SK-N-SH (cell line): ENCODE data around the gene ELFN2. TPM values are rescaled to one million over a fixed set of nuclear protein-coding genes. Genes with fewer than 3 reads are reported as not detected.

Experiments
- CTCF ChIA-PET: fragments of 300-600, 350-600 bp; formaldehyde crosslinking; extraction: SDS; loops from one replicate; lab custom pipeline; 2021; lab: Yijun Ruan, JAX
- POLR2A ChIA-PET: fragments of 350-600 bp; sonication (Branson Sonifier 250); formaldehyde crosslinking; extraction: SDS; loops from one replicate; lab custom pipeline; 2020; ENCODE audit warnings: antibody characterized with exemption, inconsistent platforms; lab: Yijun Ruan, JAX
- DNase-seq: peaks from one replicate; pipeline ENCODE4 v3.0.0; 2012
- H2AFZ ChIP-seq: fragments of 200-600 bp; sonication (generic); 2 replicates; pipeline ENCODE4 v1.8.1; 2016; ENCODE audit warnings: antibody characterized with exemption, mild to moderate bottlenecking, low read depth
- H3F3A ChIP-seq: fragments of 200-600 bp; sonication (generic); replicated peaks from 2 replicates; pipeline ENCODE3; 2016; ENCODE audit warnings: antibody characterized with exemption, mild to moderate bottlenecking; ENCODE audit not compliant: insufficient read depth
- H3K27ac ChIP-seq, 2 experiments: fragments of 200-500 bp in 1 of 2; fragments of 200-600 bp in 1 of 2; sonication (Bioruptor generic) in 1 of 2; sonication (generic), shearing (Covaris generic) in 1 of 2; 2 replicates each; pipeline versions ENCODE4 v1.5.1 to v1.6.1; 2014 to 2016; ENCODE audit warnings: low read depth in 2 of 2, inconsistent platforms in 1 of 2, low read length in 1 of 2, mild to moderate bottlenecking in 1 of 2, mixed read lengths in 1 of 2
- H3K27me3 ChIP-seq: fragments of 200-600 bp; sonication (generic), shearing (Covaris generic); 2 replicates; pipeline ENCODE4 v1.6.1; 2016; ENCODE audit warnings: mixed run types; ENCODE audit not compliant: insufficient read depth
- H3K36me3 ChIP-seq, 2 experiments: fragments of 200-500 bp in 1 of 2; fragments of 200-600 bp in 1 of 2; sonication (Bioruptor generic) in 1 of 2; sonication (generic) in 1 of 2; replicated peaks in 1 of 2; 2 replicates each; pipeline versions ENCODE3 to v1.5.1; 2014 to 2016; ENCODE audit warnings: low read length in 1 of 2, mild to moderate bottlenecking in 1 of 2; ENCODE audit not compliant: insufficient read depth in 2 of 2, control insufficient read depth in 1 of 2
- H3K4me1 ChIP-seq, 2 experiments: fragments of 200-500 bp in 1 of 2; fragments of 200-600 bp in 1 of 2; sonication (Bioruptor generic) in 1 of 2; sonication (generic), shearing (Covaris generic) in 1 of 2; 2 replicates each; pipeline versions ENCODE4 v1.5.1 to v1.6.1; 2014 to 2016; ENCODE audit warnings: low read depth in 1 of 2, low read length in 1 of 2, mixed run types in 1 of 2; ENCODE audit not compliant: insufficient read depth in 2 of 2, control insufficient read depth in 1 of 2
- H3K4me2 ChIP-seq: fragments of 200-600 bp; sonication (generic), shearing (Covaris generic); 2 replicates; pipeline ENCODE4 v1.6.1; 2017; ENCODE audit warnings: mixed run types
- H3K4me3 ChIP-seq, 2 experiments: fragments of 200-500 bp in 1 of 2; fragments of 200-600 bp in 1 of 2; sonication (Bioruptor generic) in 1 of 2; sonication (generic), shearing (Covaris generic) in 1 of 2; 2 replicates each; pipeline versions ENCODE4 v1.5.1 to v1.8.1; 2014 to 2016; ENCODE audit warnings: low read depth in 2 of 2, inconsistent platforms in 1 of 2, low read length in 1 of 2, mild to moderate bottlenecking in 1 of 2, mixed read lengths in 1 of 2, moderate library complexity in 1 of 2
- H3K79me2 ChIP-seq: fragments of 200-600 bp; sonication (generic); 2 replicates; pipeline ENCODE4 v1.8.1; 2017; ENCODE audit warnings: mild to moderate bottlenecking; ENCODE audit not compliant: insufficient read depth
- H3K9ac ChIP-seq: fragments of 200-600 bp; sonication (generic); 2 replicates; pipeline ENCODE4 v1.6.1; 2017; ENCODE audit warnings: mixed run types
- H3K9me2 ChIP-seq: fragments of 200-600 bp; sonication (generic); 2 replicates; pipeline ENCODE4 v1.6.1; 2017; ENCODE audit warnings: mixed run types
- H3K9me3 ChIP-seq: fragments of 200-600 bp; sonication (generic); 2 replicates; pipeline ENCODE4 v1.6.1; 2017; ENCODE audit warnings: mixed run types, mild to moderate bottlenecking, moderate library complexity
- H4K20me1 ChIP-seq: fragments of 200-600 bp; sonication (generic); 2 replicates; pipeline ENCODE4 v1.6.1; 2017; ENCODE audit warnings: mild to moderate bottlenecking, mixed run types; ENCODE audit not compliant: insufficient read depth
- CHD2 ChIP-seq: fragments of 150-350 bp; IDR thresholded peaks from 2 replicates; pipeline ENCODE4 v1.6.1; 2018; ENCODE audit warnings: low read length; ENCODE audit not compliant: partially characterized antibody
- EZH2phosphoT487 ChIP-seq: fragments of 200-600 bp; sonication (generic); IDR thresholded peaks from 2 replicates; pipeline ENCODE4 v1.6.1; 2017; ENCODE audit warnings: low read depth, mixed run types, mild to moderate bottlenecking, antibody characterized with exemption, moderate library complexity, borderline replicate concordance
- FOXM1 ChIP-seq: IDR thresholded peaks from 2 replicates; pipeline ENCODE4 v1.4.0; 2012; ENCODE audit warnings: low read depth, mild to moderate bottlenecking
- GABPA ChIP-seq: IDR thresholded peaks from 2 replicates; pipeline ENCODE4 v1.4.0; 2012; ENCODE audit warnings: low read depth, mild to moderate bottlenecking
- GATA2 ChIP-seq: sonication (generic); formaldehyde crosslinking; IDR thresholded peaks from 2 replicates; pipeline ENCODE4 v1.5.0; 2020; ENCODE audit warnings: mild to moderate bottlenecking, missing genetic modification reagents
- IRF3 ChIP-seq: fragments of 150-350 bp; IDR thresholded peaks from 2 replicates; pipeline ENCODE4 v1.6.1; 2016; ENCODE audit warnings: mild to moderate bottlenecking, low read depth, low read length
- JUND ChIP-seq: IDR thresholded peaks from 2 replicates; pipeline ENCODE4 v1.4.0; 2012
- NFIC ChIP-seq: IDR thresholded peaks from 2 replicates; pipeline ENCODE4 v1.4.0; 2012; ENCODE audit warnings: borderline replicate concordance
- RCOR1 ChIP-seq: fragments of 150-350 bp; IDR thresholded peaks from 2 replicates; pipeline ENCODE4 v1.6.1; 2017; ENCODE audit warnings: antibody characterized with exemption, low read length
- RFX5 ChIP-seq: IDR thresholded peaks from 2 replicates; pipeline ENCODE4 v1.6.1; 2012; ENCODE audit warnings: mild to moderate bottlenecking, improper control_type of control experiment, low read length
- RXRA ChIP-seq: IDR thresholded peaks from 2 replicates; pipeline ENCODE4 v1.4.0; 2012; ENCODE audit warnings: low read depth, mild to moderate bottlenecking, borderline replicate concordance
- YY1 ChIP-seq: IDR thresholded peaks from 2 replicates; pipeline ENCODE4 v1.4.0; 2012; ENCODE audit warnings: low read depth, mild to moderate bottlenecking
- WGBS: methylation state at CpG from one replicate; pipeline ENCODE4 v1.1.6; 2017; ENCODE audit warnings: low lambda C conversion rate; 5-methylcytosine and 5-hydroxymethylcytosine counted together
- polyA plus RNA-seq, 3 experiments: library from polyadenylated mRNA; depleted of rRNA; stranded (reverse); fragments of >200 nt; gene quantifications; 2 replicates each; pipeline ENCODE4 v1.2.3, GENCODE V29; 2012
- TF ChIP-seq, protein P1 (sequence below): IDR thresholded peaks from 2 replicates; pipeline ENCODE4 v1.6.1; 2012; ENCODE audit warnings: mild to moderate bottlenecking, low read depth, low read length, moderate library complexity
- TF ChIP-seq, protein P2 (sequence below): IDR thresholded peaks from 2 replicates; pipeline ENCODE4 v1.4.0; 2012; ENCODE audit warnings: low read depth
- TF ChIP-seq, protein P3 (sequence below): IDR thresholded peaks from 2 replicates; pipeline ENCODE4; 2012

The ELFN2 gene
- polyA plus RNA-seq, 1 of the 3 experiments (the other 2 are of a cell fraction), result 2.8 TPM

DNA sequence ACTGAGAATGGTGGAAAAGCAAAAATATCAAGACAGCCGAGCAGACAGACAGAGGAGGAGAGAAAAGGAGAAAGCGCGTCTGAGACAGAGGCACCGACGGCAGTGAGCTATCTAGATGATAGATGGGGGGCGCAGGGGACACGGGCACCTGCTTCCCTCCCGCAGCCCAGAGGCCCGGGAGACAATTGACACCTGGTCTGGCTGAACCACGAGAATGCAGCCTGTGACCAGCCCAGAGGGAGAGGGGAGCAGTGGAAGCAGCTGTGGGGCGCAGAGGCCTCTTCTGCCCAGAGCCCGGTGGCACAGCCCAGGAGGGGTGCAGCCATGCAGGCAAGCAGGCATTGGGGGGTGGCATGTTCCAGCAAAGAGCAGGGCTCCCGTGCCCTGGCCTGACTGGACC is 48.2 kb downstream of the ELFN2 start:
- Histone ChIP-seq H4K20me1 (no peaks in the 10 kb centered on the region), H3F3A (no peaks in the 10 kb centered on the region), H3K27ac (no peak overlapping the region), H3K79me2 (no peaks in the 10 kb centered on the region), H2AFZ (no peak overlapping the region), H3K4me1 (no peaks in the 10 kb centered on the region; a peak in 1 of 4 replicates), H3K27me3 (no peaks in the 10 kb centered on the region), H3K4me3 (no peak overlapping the region), H3K4me2 (no peak overlapping the region), H3K36me3 (no peaks in the 10 kb centered on the region), H3K9me3 (no peaks in the 10 kb centered on the region)
- WGBS, result 72% methylated on average over 11 of the region's 13 CpGs
- POLR2A ChIA-PET, result interaction anchor here (0.6 kb wide), 1 partner anchor 312 kb away, joined by 3 read pairs; no protein-coding TSS in a partner anchor
- no peak for TF ChIP-seq EZH2phosphoT487
- TF ChIP-seq NFIC, result no peak
- TF ChIP-seq, protein P1, sequence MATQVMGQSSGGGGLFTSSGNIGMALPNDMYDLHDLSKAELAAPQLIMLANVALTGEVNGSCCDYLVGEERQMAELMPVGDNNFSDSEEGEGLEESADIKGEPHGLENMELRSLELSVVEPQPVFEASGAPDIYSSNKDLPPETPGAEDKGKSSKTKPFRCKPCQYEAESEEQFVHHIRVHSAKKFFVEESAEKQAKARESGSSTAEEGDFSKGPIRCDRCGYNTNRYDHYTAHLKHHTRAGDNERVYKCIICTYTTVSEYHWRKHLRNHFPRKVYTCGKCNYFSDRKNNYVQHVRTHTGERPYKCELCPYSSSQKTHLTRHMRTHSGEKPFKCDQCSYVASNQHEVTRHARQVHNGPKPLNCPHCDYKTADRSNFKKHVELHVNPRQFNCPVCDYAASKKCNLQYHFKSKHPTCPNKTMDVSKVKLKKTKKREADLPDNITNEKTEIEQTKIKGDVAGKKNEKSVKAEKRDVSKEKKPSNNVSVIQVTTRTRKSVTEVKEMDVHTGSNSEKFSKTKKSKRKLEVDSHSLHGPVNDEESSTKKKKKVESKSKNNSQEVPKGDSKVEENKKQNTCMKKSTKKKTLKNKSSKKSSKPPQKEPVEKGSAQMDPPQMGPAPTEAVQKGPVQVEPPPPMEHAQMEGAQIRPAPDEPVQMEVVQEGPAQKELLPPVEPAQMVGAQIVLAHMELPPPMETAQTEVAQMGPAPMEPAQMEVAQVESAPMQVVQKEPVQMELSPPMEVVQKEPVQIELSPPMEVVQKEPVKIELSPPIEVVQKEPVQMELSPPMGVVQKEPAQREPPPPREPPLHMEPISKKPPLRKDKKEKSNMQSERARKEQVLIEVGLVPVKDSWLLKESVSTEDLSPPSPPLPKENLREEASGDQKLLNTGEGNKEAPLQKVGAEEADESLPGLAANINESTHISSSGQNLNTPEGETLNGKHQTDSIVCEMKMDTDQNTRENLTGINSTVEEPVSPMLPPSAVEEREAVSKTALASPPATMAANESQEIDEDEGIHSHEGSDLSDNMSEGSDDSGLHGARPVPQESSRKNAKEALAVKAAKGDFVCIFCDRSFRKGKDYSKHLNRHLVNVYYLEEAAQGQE, result no peak
- TF ChIP-seq GABPA, result no peak
- TF ChIP-seq JUND, result no peak
- TF ChIP-seq, protein P2, sequence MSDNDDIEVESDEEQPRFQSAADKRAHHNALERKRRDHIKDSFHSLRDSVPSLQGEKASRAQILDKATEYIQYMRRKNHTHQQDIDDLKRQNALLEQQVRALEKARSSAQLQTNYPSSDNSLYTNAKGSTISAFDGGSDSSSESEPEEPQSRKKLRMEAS, result no peak
- TF ChIP-seq IRF3, result no peak
- no peak for TF ChIP-seq RFX5
- no peak for TF ChIP-seq RCOR1
- TF ChIP-seq, protein P3, sequence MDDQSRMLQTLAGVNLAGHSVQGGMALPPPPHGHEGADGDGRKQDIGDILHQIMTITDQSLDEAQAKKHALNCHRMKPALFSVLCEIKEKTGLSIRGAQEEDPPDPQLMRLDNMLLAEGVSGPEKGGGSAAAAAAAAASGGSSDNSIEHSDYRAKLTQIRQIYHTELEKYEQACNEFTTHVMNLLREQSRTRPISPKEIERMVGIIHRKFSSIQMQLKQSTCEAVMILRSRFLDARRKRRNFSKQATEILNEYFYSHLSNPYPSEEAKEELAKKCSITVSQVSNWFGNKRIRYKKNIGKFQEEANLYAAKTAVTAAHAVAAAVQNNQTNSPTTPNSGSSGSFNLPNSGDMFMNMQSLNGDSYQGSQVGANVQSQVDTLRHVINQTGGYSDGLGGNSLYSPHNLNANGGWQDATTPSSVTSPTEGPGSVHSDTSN, result no peak
- no peak for TF ChIP-seq GATA2 (CRISPR knock-in tag)
- TF ChIP-seq YY1, result no peak
- TF ChIP-seq CHD2, result no peak
- TF ChIP-seq FOXM1, result no peak
- TF ChIP-seq RXRA, result no peak
- TF ChIP-seq, all 33 proteins: peak for 0
- DNase-seq, result no peak
- Histone ChIP-seq H3K9ac (no peak overlapping the region), H3K9me2 (no peaks in the 10 kb centered on the region)
- CTCF ChIA-PET, result interaction anchor here (0.8 to 1.9 kb wide), 4 partner anchors 15 to 213 kb away, joined by 3 to 6 read pairs (median 3); no protein-coding TSS in a partner anchor
